ENCODE data around the gene KRTCAP3. TPM values are rescaled to one million over a fixed set of nuclear protein-coding genes. Genes with fewer than 3 reads are reported as not detected.
A peak's percentile ranks its signal among the peaks of the same experiment; 100 is the strongest.

Gene KRTCAP3
- total RNA-seq, 4 donors from 2014 or later: 18.0 to 112 (median 47.8) TPM

DNA sequence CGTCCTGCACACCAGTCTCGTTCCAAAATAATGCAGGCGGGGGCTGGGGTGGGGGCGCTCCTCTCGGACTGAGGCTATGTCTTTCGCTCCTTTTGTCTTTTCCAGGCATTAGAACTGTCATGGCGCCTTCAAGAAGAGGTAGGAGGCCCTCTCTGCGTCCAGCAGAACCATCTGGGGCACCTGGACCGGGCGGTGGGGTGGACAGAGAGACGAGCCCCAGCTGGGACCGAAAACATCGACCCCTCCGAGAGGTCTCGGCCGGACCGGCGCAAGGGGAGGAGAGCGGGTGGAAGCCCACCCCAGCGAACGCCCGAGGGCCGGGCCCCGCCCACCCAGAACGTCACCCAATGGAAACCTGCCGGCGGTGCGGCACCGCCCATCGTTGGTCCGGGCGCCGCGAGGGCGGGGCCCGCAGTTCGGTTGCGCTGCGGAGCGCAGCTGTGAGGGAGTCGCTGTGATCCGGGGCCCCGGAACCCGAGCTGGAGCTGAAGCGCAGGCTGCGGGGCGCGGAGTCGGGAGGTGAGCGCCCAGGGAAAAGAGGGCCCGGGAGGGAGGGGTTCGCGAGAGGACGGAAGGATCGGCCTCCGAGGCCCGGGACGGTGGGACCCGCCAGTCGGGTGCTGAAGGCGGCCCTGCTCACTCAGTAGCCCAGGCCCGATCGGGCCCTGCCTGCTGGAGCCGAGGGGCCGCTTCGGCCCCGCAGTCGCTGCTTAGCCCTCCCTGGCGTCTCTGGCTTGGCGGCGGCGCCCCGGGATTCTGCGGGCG is 13.8 kb upstream of the KRTCAP3 start, which contains the start of gene NRBP1:
Gene NRBP1 (plus strand): TSS at position 419 of the 765 bp plus-strand sequence. CDS start 4,643 bp downstream, outside the sequence.
- Histone ChIP-seq H3K4me3 (peak within 1 kb of the TSS; percentile 79 to 100 (median 97)), H3K9me3 (no peaks in the 10 kb centered on the region), H3K36me3 (peaks cover 0 to 2% (median under 1%) of the 10 kb centered on the region in 4 donors), H3K27me3 (no peaks in the 10 kb centered on the region), H3K27ac (peak within 1 kb of the TSS; percentile 96 to 100 (median 100)), H3K4me1 (peaks cover 19 to 39% (median 26%) of the 10 kb centered on the region in 4 donors)
- TF ChIP-seq EP300 (IDR thresholded peaks at IDR 0.05; ENCODE audit: low read depth): no peak
- peak; percentile 95 to 99 (median 97) for TF ChIP-seq POLR2AphosphoS5 (IDR thresholded peaks at IDR 0.05)
- TF ChIP-seq POLR2A (IDR thresholded peaks at IDR 0.05): peak; percentile 98
- TF ChIP-seq, protein P1, sequence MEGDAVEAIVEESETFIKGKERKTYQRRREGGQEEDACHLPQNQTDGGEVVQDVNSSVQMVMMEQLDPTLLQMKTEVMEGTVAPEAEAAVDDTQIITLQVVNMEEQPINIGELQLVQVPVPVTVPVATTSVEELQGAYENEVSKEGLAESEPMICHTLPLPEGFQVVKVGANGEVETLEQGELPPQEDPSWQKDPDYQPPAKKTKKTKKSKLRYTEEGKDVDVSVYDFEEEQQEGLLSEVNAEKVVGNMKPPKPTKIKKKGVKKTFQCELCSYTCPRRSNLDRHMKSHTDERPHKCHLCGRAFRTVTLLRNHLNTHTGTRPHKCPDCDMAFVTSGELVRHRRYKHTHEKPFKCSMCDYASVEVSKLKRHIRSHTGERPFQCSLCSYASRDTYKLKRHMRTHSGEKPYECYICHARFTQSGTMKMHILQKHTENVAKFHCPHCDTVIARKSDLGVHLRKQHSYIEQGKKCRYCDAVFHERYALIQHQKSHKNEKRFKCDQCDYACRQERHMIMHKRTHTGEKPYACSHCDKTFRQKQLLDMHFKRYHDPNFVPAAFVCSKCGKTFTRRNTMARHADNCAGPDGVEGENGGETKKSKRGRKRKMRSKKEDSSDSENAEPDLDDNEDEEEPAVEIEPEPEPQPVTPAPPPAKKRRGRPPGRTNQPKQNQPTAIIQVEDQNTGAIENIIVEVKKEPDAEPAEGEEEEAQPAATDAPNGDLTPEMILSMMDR (IDR thresholded peaks at IDR 0.05): no peak
- peak; percentile 95 for DNase-seq
- 0 to 1% methylated on average over 6 to 65 of the region's 75 CpGs for WGBS, 2 donors (ENCODE audit: low coverage in 1 of 2)
- intact Hi-C loops (cut with DNase I; ENCODE audit: low total_unique reads): loop anchor here (5.0 kb wide), 1 partner anchor 46 kb away; the partner anchor contains the start of gene ZNF513
- in situ Hi-C loops (cut with MboI; ENCODE audit: low pct_ligation_motif_present in 1 of 4, low pct_unique_long_range_greater_than_20kb in 1 of 4, low sequenced_read_pairs in 3 of 4): no loop called here

DNA sequence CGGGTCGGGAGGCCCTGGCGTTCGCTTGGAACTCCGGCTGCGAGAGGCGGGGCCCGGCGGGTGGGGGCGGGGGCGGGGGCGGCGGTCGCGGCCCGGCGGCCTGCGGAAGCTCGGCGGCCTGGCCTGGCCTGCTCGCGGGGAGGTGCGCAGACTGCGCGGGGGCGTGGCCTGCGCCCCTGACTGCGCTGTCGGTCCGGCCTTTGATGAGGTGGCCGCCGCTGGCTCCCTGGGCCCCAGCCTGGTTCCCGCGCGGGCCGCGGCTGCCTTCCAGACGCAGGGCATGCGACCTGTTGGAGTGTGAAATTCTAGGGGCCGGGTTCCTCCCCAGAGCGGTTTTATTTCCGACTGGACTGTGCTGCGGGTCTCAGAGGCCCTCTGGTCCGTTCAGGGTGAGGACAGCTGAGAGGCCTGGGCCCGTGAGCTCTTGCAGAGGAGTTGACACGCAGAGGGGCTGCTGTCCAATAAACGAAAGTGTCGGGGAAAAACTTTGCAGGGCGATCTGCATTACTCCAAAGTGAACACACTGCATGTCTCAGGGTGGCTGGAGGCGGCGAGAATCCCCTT is 13.1 kb upstream of the KRTCAP3 start:
- 1% methylated on average over 25 of the region's 51 CpGs; no CpG with 5 or more reads in 1 of the 2 donors for WGBS, 2 donors (ENCODE audit: low coverage in 1 of 2)
- Histone ChIP-seq H3K36me3 (peaks cover 0 to 9% (median 4%) of the 10 kb centered on the region in 4 donors), H3K4me1 (peaks cover 19 to 39% (median 26%) of the 10 kb centered on the region in 4 donors), H3K4me3 (peak overlapping the region; percentile 79 to 100 (median 97)), H3K27ac (peak overlapping the region; percentile 96 to 100 (median 100)), H3K9me3 (no peaks in the 10 kb centered on the region), H3K27me3 (no peaks in the 10 kb centered on the region)
- TF ChIP-seq POLR2A (IDR thresholded peaks at IDR 0.05) (no peak), EP300 (IDR thresholded peaks at IDR 0.05; ENCODE audit: low read depth) (no peak), POLR2AphosphoS5 (IDR thresholded peaks at IDR 0.05) (peak in 1 of 3 donors; percentile 7)
- TF ChIP-seq, protein P1 (IDR thresholded peaks at IDR 0.05): no peak
- in situ Hi-C loops (cut with MboI; ENCODE audit: low pct_ligation_motif_present in 1 of 4, low pct_unique_long_range_greater_than_20kb in 1 of 4, low sequenced_read_pairs in 3 of 4) (no loop called here), intact Hi-C loops (cut with DNase I; ENCODE audit: low total_unique reads) (loop anchor here (5.0 kb wide), 1 partner anchor 47 kb away; the partner anchor contains the start of gene ZNF513)
- DNase-seq: peak; percentile 89

- Histone ChIP-seq H3K36me3 (peaks cover 0 to 32% (median 18%) of the 10 kb centered on the region in 4 donors), H3K4me1 (peaks cover 19 to 39% (median 26%) of the 10 kb centered on the region in 4 donors), H3K9me3 (no peaks in the 10 kb centered on the region), H3K4me3 (no peak overlapping the region), H3K27me3 (no peaks in the 10 kb centered on the region), H3K27ac (no peak overlapping the region)
- TF ChIP-seq POLR2A (IDR thresholded peaks at IDR 0.05) (no peak), POLR2AphosphoS5 (IDR thresholded peaks at IDR 0.05) (no peak), EP300 (IDR thresholded peaks at IDR 0.05; ENCODE audit: low read depth) (no peak)
- TF ChIP-seq, protein P1 (IDR thresholded peaks at IDR 0.05): no peak
- in situ Hi-C loops (cut with MboI; ENCODE audit: low pct_ligation_motif_present in 1 of 4, low pct_unique_long_range_greater_than_20kb in 1 of 4, low sequenced_read_pairs in 3 of 4): no loop called here
- DNase-seq: no peak
- intact Hi-C loops (cut with DNase I; ENCODE audit: low total_unique reads): no loop called here
These were observed 10.8 kb upstream of the KRTCAP3 start for GRCh38 chr2:27431395-27431794.

GRCh38 chr2:27435628-27436027 is 6.6 kb upstream of the KRTCAP3 start:
- Histone ChIP-seq H3K4me3 (no peak overlapping the region), H3K36me3 (peaks cover 0 to 70% (median 37%) of the 10 kb centered on the region in 4 donors), H3K27me3 (no peaks in the 10 kb centered on the region), H3K27ac (no peak overlapping the region), H3K4me1 (peaks cover 6 to 21% (median 9%) of the 10 kb centered on the region in 4 donors), H3K9me3 (no peaks in the 10 kb centered on the region)
- in situ Hi-C loops (cut with MboI; ENCODE audit: low pct_ligation_motif_present in 1 of 4, low pct_unique_long_range_greater_than_20kb in 1 of 4, low sequenced_read_pairs in 3 of 4): no loop called here
- intact Hi-C loops (cut with DNase I; ENCODE audit: low total_unique reads): no loop called here
- 91 to 95% methylated on average over 4 to 6 of the region's 6 CpGs for WGBS, 2 donors (ENCODE audit: low coverage in 1 of 2)
- DNase-seq: no peak
- no peak for TF ChIP-seq POLR2AphosphoS5 (IDR thresholded peaks at IDR 0.05)
- TF ChIP-seq EP300 (IDR thresholded peaks at IDR 0.05; ENCODE audit: low read depth): no peak
- TF ChIP-seq POLR2A (IDR thresholded peaks at IDR 0.05): no peak
- TF ChIP-seq, protein P1 (IDR thresholded peaks at IDR 0.05): no peak

Measured in transverse colon (tissue), 4 donors.